GM18873 (cell line): ENCODE data around the gene ZBTB40.

ENCODE experiments used
- ATAC-seq: cut with Tn5 transposase; IDR thresholded peaks from one replicate; pipeline ENCODE4 v1.9.1; 2021; ENCODE audit warnings: mild to moderate bottlenecking, moderate library complexity, moderate number of reproducible peaks; ENCODE audit not compliant: unreplicated experiment, low FRiP score

The ZBTB40 gene

GRCh38 chr1:22451702-22452480, at the start of gene ZBTB40:
TSS of gene ZBTB40 (plus strand) at chr1:22451851. CDS start at chr1:22489949, 38,098 bp downstream.
- peak; percentile 66 for ATAC-seq

GRCh38 chr1:22402356-22403053, 49.1 kb upstream of the ZBTB40 start:
- no peak for ATAC-seq

GRCh38 chr1:22404486-22404885, 47.2 kb upstream of the ZBTB40 start:
- ATAC-seq: no peak

GRCh38 chr1:22406722-22407495, 44.7 kb upstream of the ZBTB40 start:
- ATAC-seq: no peak

GRCh38 chr1:22408230-22408629, 43.4 kb upstream of the ZBTB40 start:
- no peak for ATAC-seq

- no peak for ATAC-seq
Observed at GRCh38 chr1:22410401-22410800, 41.2 kb upstream of the ZBTB40 start.

- ATAC-seq: no peak
Observed at GRCh38 chr1:22410928-22411495, 40.6 kb upstream of the ZBTB40 start.

GRCh38 chr1:22411589-22411988, 40.1 kb upstream of the ZBTB40 start:
- ATAC-seq: no peak

- ATAC-seq: no peak
Observed at GRCh38 chr1:22412932-22413727, 38.5 kb upstream of the ZBTB40 start.

- ATAC-seq: no peak
Observed at GRCh38 chr1:22413799-22414198, 37.9 kb upstream of the ZBTB40 start.

GRCh38 chr1:22414244-22414751, 37.4 kb upstream of the ZBTB40 start:
- no peak for ATAC-seq

- no peak for ATAC-seq
Observed at GRCh38 chr1:22415489-22415888, 36.2 kb upstream of the ZBTB40 start.

GRCh38 chr1:22416555-22417454, 34.8 kb upstream of the ZBTB40 start:
- ATAC-seq: no peak

- no peak for ATAC-seq
Observed at GRCh38 chr1:22417466-22417865, 34.2 kb upstream of the ZBTB40 start.

- ATAC-seq: no peak
Observed at GRCh38 chr1:22418312-22418711, 33.3 kb upstream of the ZBTB40 start.

GRCh38 chr1:22418933-22419382, 32.7 kb upstream of the ZBTB40 start:
- no peak for ATAC-seq

GRCh38 chr1:22420455-22421053, 31.1 kb upstream of the ZBTB40 start:
- ATAC-seq: no peak

- ATAC-seq: no peak
Observed at GRCh38 chr1:22426781-22427180, 24.9 kb upstream of the ZBTB40 start.
